Right atrium auricular region (tissue), 2 donors: ENCODE measurements around the gene CRIM1. TPM values are rescaled to one million over a fixed set of nuclear protein-coding genes. Genes with fewer than 3 reads are reported as not detected.

Experiments
- DNase-seq: peaks from one replicate; pipeline ENCODE4 v3.0.0-alpha.2; 2019; ENCODE audit warnings: low spot score
- H3K27ac ChIP-seq, 2 donors: fragments of 200-600 bp; sonication (generic); 1 replicate in 1 of 2; 2 replicates in 1 of 2; pipeline ENCODE4 v1.5.1; 2016 to 2019
- H3K27me3 ChIP-seq, 2 donors: fragments of 200-600 bp; sonication (generic); one replicate each; pipeline versions ENCODE4 v1.5.1 to v1.6.0; 2017 to 2019
- H3K36me3 ChIP-seq: fragments of 200-600 bp; sonication (generic); one replicate; pipeline ENCODE4 v1.5.1; 2016
- H3K4me1 ChIP-seq, 2 donors: fragments of 200-600 bp; sonication (generic); one replicate each; pipeline versions ENCODE4 v1.5.1 to v1.6.0; 2017 to 2019
- H3K4me3 ChIP-seq, 2 donors: fragments of 200-600 bp; sonication (generic); 1 replicate in 1 of 2; 2 replicates in 1 of 2; pipeline ENCODE4 v1.5.1; 2017 to 2019; ENCODE audit warnings: mild to moderate bottlenecking in 1 of 2, moderate library complexity in 1 of 2
- H3K9me3 ChIP-seq, 2 donors: fragments of 200-600 bp; sonication (generic); one replicate each; pipeline ENCODE4 v1.5.1; 2019
- total RNA-seq, 2 donors: library from RNA; depleted of rRNA; stranded (reverse); fragments of >200 nt; gene quantifications; one replicate each; pipeline ENCODE4 v1.1.0, GENCODE V29; 2016
- TF ChIP-seq, protein P1 (sequence below), 2 donors: fragments of 200-600 bp; sonication (generic); IDR thresholded peaks; one replicate each; pipeline ENCODE4 v1.5.1; 2019; ENCODE audit warnings: antibody characterized with exemption in 2 of 2

The CRIM1 gene
- total RNA-seq, 2 donors from 2014 or later = 49.1 to 71.3 TPM

- no peak for DNase-seq
- TF ChIP-seq, protein P1, sequence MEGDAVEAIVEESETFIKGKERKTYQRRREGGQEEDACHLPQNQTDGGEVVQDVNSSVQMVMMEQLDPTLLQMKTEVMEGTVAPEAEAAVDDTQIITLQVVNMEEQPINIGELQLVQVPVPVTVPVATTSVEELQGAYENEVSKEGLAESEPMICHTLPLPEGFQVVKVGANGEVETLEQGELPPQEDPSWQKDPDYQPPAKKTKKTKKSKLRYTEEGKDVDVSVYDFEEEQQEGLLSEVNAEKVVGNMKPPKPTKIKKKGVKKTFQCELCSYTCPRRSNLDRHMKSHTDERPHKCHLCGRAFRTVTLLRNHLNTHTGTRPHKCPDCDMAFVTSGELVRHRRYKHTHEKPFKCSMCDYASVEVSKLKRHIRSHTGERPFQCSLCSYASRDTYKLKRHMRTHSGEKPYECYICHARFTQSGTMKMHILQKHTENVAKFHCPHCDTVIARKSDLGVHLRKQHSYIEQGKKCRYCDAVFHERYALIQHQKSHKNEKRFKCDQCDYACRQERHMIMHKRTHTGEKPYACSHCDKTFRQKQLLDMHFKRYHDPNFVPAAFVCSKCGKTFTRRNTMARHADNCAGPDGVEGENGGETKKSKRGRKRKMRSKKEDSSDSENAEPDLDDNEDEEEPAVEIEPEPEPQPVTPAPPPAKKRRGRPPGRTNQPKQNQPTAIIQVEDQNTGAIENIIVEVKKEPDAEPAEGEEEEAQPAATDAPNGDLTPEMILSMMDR (IDR thresholded peaks at IDR 0.05) = no peak
- no peaks in the 10 kb centered on the region for H3K36me3 ChIP-seq
- no peaks in the 10 kb centered on the region for H3K27me3 ChIP-seq
- no peak overlapping the region for H3K4me3 ChIP-seq
- H3K4me1 ChIP-seq = peaks cover 0 to 5% of the 10 kb centered on the region in 2 donors
- H3K9me3 ChIP-seq = no peaks in the 10 kb centered on the region
- no peak overlapping the region for H3K27ac ChIP-seq
Observed at GRCh38 chr2:36423619-36424120, 68.1 kb downstream of the CRIM1 start.

GRCh38 chr2:36425608-36426355, 70.2 kb downstream of the CRIM1 start:
- Histone ChIP-seq H3K36me3 (no peaks in the 10 kb centered on the region), H3K27me3 (no peaks in the 10 kb centered on the region), H3K4me3 (no peak overlapping the region), H3K9me3 (no peaks in the 10 kb centered on the region), H3K27ac (no peak overlapping the region), H3K4me1 (peaks cover 0 to 5% of the 10 kb centered on the region in 2 donors)
- TF ChIP-seq, protein P1 (IDR thresholded peaks at IDR 0.05) = no peak
- no peak for DNase-seq

DNA sequence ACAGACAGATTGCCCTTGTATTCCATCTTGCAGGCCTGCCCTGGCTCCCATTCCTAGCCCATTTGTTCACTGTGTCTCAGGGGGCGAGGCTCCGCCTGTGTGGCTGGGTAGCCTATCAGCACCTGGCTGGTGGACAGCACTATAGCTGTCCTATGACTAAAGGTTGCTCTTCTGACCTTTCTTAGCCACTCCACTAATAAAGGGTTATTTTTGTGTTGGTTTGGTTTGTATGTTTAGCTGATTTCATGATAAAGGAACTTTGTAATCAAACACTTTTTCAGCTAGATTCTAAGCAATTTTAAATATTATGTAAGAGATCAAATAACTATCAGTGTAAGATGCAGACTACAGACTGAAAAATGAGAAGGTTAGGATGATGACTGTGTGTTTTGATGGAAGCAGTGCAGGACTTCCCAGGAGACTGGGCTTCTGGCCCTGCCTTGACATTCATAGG, 72.2 kb downstream of the CRIM1 start:
- DNase-seq = no peak
- Histone ChIP-seq H3K36me3 (no peaks in the 10 kb centered on the region), H3K4me1 (peaks cover 0 to 8% of the 10 kb centered on the region in 2 donors), H3K4me3 (no peak overlapping the region), H3K9me3 (no peaks in the 10 kb centered on the region), H3K27ac (no peak overlapping the region), H3K27me3 (no peaks in the 10 kb centered on the region)
- TF ChIP-seq, protein P1 (IDR thresholded peaks at IDR 0.05) = no peak

GRCh38 chr2:36430549-36430948, 75.0 kb downstream of the CRIM1 start:
- H3K4me1 ChIP-seq = peaks cover 0 to 24% of the 10 kb centered on the region in 2 donors
- TF ChIP-seq, protein P1 (IDR thresholded peaks at IDR 0.05) = no peak
- H3K27ac ChIP-seq = no peak overlapping the region
- no peaks in the 10 kb centered on the region for H3K36me3 ChIP-seq
- no peaks in the 10 kb centered on the region for H3K27me3 ChIP-seq
- no peak for DNase-seq
- H3K9me3 ChIP-seq = no peaks in the 10 kb centered on the region
- H3K4me3 ChIP-seq = no peak overlapping the region

- Histone ChIP-seq H3K36me3 (no peaks in the 10 kb centered on the region), H3K9me3 (no peaks in the 10 kb centered on the region), H3K4me3 (no peak overlapping the region), H3K4me1 (peaks cover 0 to 22% of the 10 kb centered on the region in 2 donors), H3K27ac (peak overlapping the region in 1 of 2 donors; percentile 37), H3K27me3 (no peaks in the 10 kb centered on the region)
- TF ChIP-seq, protein P1 (IDR thresholded peaks at IDR 0.05) = no peak
- DNase-seq = no peak
Observed at GRCh38 chr2:36432479-36432878, 76.9 kb downstream of the CRIM1 start.
